HG02763 (cell line): ENCODE measurements around the gene POLR2B.
"Not testable (repeated sequence)": the region's sequence is repeated elsewhere in the genome, so short reads cannot be mapped to it uniquely, and the experiment has no call there.

Experiments
- ATAC-seq: cut with Tn5 transposase; IDR thresholded peaks from one replicate; pipeline ENCODE4 v1.9.1; 2021; ENCODE audit warnings: mild to moderate bottlenecking, moderate library complexity; ENCODE audit not compliant: unreplicated experiment

Gene POLR2B

GRCh38 chr4:56986192-56986591, 7.5 kb downstream of the POLR2B start:
- ATAC-seq = no peak

- no peak for ATAC-seq
These were observed 8.3 kb downstream of the POLR2B start for GRCh38 chr4:56986952-56987351.

GRCh38 chr4:56990109-56990905, 11.6 kb downstream of the POLR2B start:
- no peak for ATAC-seq

GRCh38 chr4:56995525-56995924, 16.8 kb downstream of the POLR2B start:
- no peak for ATAC-seq

- ATAC-seq = no peak
These were observed 21.1 kb downstream of the POLR2B start for GRCh38 chr4:56999751-57000150.

- ATAC-seq = no peak
These were observed 34.9 kb downstream of the POLR2B start for GRCh38 chr4:57013543-57014120.

- ATAC-seq = no peak
These were observed 40.3 kb downstream of the POLR2B start for GRCh38 chr4:57018980-57019379.

GRCh38 chr4:57020467-57021101, 41.9 kb downstream of the POLR2B start:
- no peak for ATAC-seq

- no peak for ATAC-seq
These were observed 44.4 kb downstream of the POLR2B start for GRCh38 chr4:57023104-57023503.

- no peak for ATAC-seq
These were observed 55.8 kb downstream of the POLR2B start for GRCh38 chr4:57034520-57034919.

- no peak for ATAC-seq
These were observed 59.4 kb downstream of the POLR2B start for GRCh38 chr4:57037982-57038604.

- no peak for ATAC-seq
These were observed 60.6 kb downstream of the POLR2B start for GRCh38 chr4:57039345-57039744.

GRCh38 chr4:57040510-57040909, 61.8 kb downstream of the POLR2B start:
- ATAC-seq = no peak

GRCh38 chr4:57041020-57041419, 62.3 kb downstream of the POLR2B start:
- ATAC-seq = no peak

GRCh38 chr4:57042711-57043169, 64.0 kb downstream of the POLR2B start:
- ATAC-seq = no peak

- no peak for ATAC-seq
These were observed 64.9 kb downstream of the POLR2B start for GRCh38 chr4:57043347-57044251.

- no peak for ATAC-seq
These were observed 65.6 kb downstream of the POLR2B start for GRCh38 chr4:57044279-57044678.

- ATAC-seq = no peak
These were observed 66.3 kb downstream of the POLR2B start for GRCh38 chr4:57044996-57045395.

GRCh38 chr4:57047046-57047445, 68.3 kb downstream of the POLR2B start:
- not testable (repeated sequence) for ATAC-seq

GRCh38 chr4:57048590-57049304, 70.1 kb downstream of the POLR2B start:
- no peak for ATAC-seq
